HEK293 (cell line): Measurements from ENCODE around the gene INTS6L.

Source experiments
- CTCF ChIA-PET: fragments of 350-600 bp; formaldehyde crosslinking; extraction: SDS; loops from one replicate; lab custom pipeline; 2021; ENCODE audit warnings: antibody characterized with exemption; lab: Yijun Ruan, JAX
- POLR2A ChIA-PET: fragments of 300-600 bp; formaldehyde crosslinking; extraction: SDS; loops from one replicate; lab custom pipeline; 2020; ENCODE audit warnings: antibody characterized with exemption, inconsistent platforms; lab: Yijun Ruan, JAX
- H3K27ac ChIP-seq: fragments of 200-500 bp; sonication (Bioruptor generic); 2 replicates; pipeline ENCODE4 v1.5.1; 2014; ENCODE audit warnings: low read depth, low read length, control low read depth, inconsistent platforms; ENCODE audit errors: extremely low read depth
- H3K36me3 ChIP-seq, 2 experiments: fragments of 200-500 bp in 1 of 2; sonication (Bioruptor generic) in 1 of 2; 1 replicate in 1 of 2; 2 replicates in 1 of 2; pipeline ENCODE4 v1.5.1; 2014 to 2017; ENCODE audit warnings: inconsistent platforms in 2 of 2, low read length in 2 of 2; ENCODE audit not compliant: control insufficient read depth in 2 of 2, insufficient read depth in 1 of 2
- H3K4me1 ChIP-seq: fragments of 200-500 bp; sonication (Bioruptor generic); 2 replicates; pipeline ENCODE4 v1.5.1; 2014; ENCODE audit warnings: mild to moderate bottlenecking, low read length, inconsistent platforms; ENCODE audit not compliant: control insufficient read depth, insufficient read depth
- H3K4me3 ChIP-seq: 2 replicates; pipeline ENCODE4 v1.5.1; 2011; ENCODE audit warnings: low read depth, mild to moderate bottlenecking, control low read depth, low read length, moderate library complexity
- H3K9me3 ChIP-seq: fragments of 200-500 bp; sonication (Bioruptor generic); 2 replicates; pipeline ENCODE4 v1.5.1; 2014; ENCODE audit warnings: low read depth, low read length, inconsistent platforms; ENCODE audit not compliant: control insufficient read depth, insufficient read depth
- GLIS1 ChIP-seq: fragments of 450-650 bp; formaldehyde crosslinking; IDR thresholded peaks from 2 replicates; pipeline ENCODE4 v1.5.1; 2016; ENCODE audit warnings: missing biosample characterization, missing genetic modification characterization
- IKZF3 ChIP-seq: fragments of 450-650 bp; IDR thresholded peaks from 2 replicates; pipeline ENCODE4 v1.5.0; 2018; ENCODE audit warnings: missing biosample characterization, mild to moderate bottlenecking, missing genetic modification characterization, moderate library complexity
- MEIS1 ChIP-seq: sonication (generic); formaldehyde crosslinking; IDR thresholded peaks from 2 replicates; pipeline ENCODE4 v1.8.1; 2022; ENCODE audit warnings: missing genetic modification reagents, mild to moderate bottlenecking, borderline replicate concordance
- PRDM1 ChIP-seq: fragments of 450-650 bp; formaldehyde crosslinking; IDR thresholded peaks from 2 replicates; pipeline ENCODE4; 2016; ENCODE audit warnings: missing biosample characterization, missing genetic modification characterization
- PRDM2 ChIP-seq: fragments of 450-650 bp; formaldehyde crosslinking; IDR thresholded peaks from 2 replicates; pipeline ENCODE4 v1.5.1; 2016; ENCODE audit warnings: missing biosample characterization, missing genetic modification characterization, borderline replicate concordance
- YY2 ChIP-seq: fragments of 450-650 bp; formaldehyde crosslinking; IDR thresholded peaks from 2 replicates; pipeline ENCODE4 v1.5.1; 2016; ENCODE audit warnings: missing biosample characterization, missing genetic modification characterization
- ZBTB17 ChIP-seq: fragments of 450-650 bp; formaldehyde crosslinking; IDR thresholded peaks from 2 replicates; pipeline ENCODE4 v1.5.1; 2016; ENCODE audit warnings: missing biosample characterization, missing genetic modification characterization
- ZBTB26 ChIP-seq: fragments of 450-650 bp; formaldehyde crosslinking; optimal IDR thresholded peaks from 2 replicates; pipeline ENCODE3; 2016; ENCODE audit warnings: missing biosample characterization, mild to moderate bottlenecking, missing genetic modification characterization
- ZBTB48 ChIP-seq: fragments of 450-650 bp; formaldehyde crosslinking; IDR thresholded peaks from 2 replicates; pipeline ENCODE4 v1.5.1; 2016; ENCODE audit warnings: missing biosample characterization, missing genetic modification characterization
- ZFHX2 ChIP-seq: fragments of 450-650 bp; formaldehyde crosslinking; conservative IDR thresholded peaks from 2 replicates; pipeline ENCODE4 v1.5.1; 2016; ENCODE audit warnings: missing biosample characterization, missing genetic modification characterization
- ZFP37 ChIP-seq: fragments of 450-650 bp; formaldehyde crosslinking; IDR thresholded peaks from 2 replicates; pipeline ENCODE4 v1.5.1; 2016; ENCODE audit warnings: missing biosample characterization, missing genetic modification characterization
- ZFP41 ChIP-seq: fragments of 450-650 bp; formaldehyde crosslinking; IDR thresholded peaks from 2 replicates; pipeline ENCODE4 v1.5.1; 2016; ENCODE audit warnings: missing biosample characterization, missing genetic modification characterization, borderline replicate concordance
- ZFP69B ChIP-seq: fragments of 450-650 bp; formaldehyde crosslinking; IDR thresholded peaks from 2 replicates; pipeline ENCODE4 v1.5.1; 2016; ENCODE audit warnings: missing biosample characterization, missing genetic modification characterization
- ZNF239 ChIP-seq: fragments of 450-650 bp; formaldehyde crosslinking; IDR thresholded peaks from 2 replicates; pipeline ENCODE4 v1.5.1; 2016; ENCODE audit warnings: missing biosample characterization, missing genetic modification characterization
- ZNF292 ChIP-seq: fragments of 450-650 bp; formaldehyde crosslinking; IDR thresholded peaks from 2 replicates; pipeline ENCODE4 v1.5.1; 2016; ENCODE audit warnings: low read depth, missing biosample characterization, missing genetic modification characterization, borderline replicate concordance
- ZNF311 ChIP-seq: fragments of 450-650 bp; formaldehyde crosslinking; IDR thresholded peaks from 2 replicates; pipeline ENCODE4 v1.5.1; 2017; ENCODE audit warnings: missing biosample characterization, missing genetic modification characterization, borderline replicate concordance
- ZNF341 ChIP-seq: fragments of 450-650 bp; formaldehyde crosslinking; IDR thresholded peaks from 2 replicates; pipeline ENCODE4; 2016; ENCODE audit warnings: low read depth, missing biosample characterization, missing genetic modification characterization
- ZNF426 ChIP-seq: fragments of 450-650 bp; formaldehyde crosslinking; IDR thresholded peaks from 2 replicates; pipeline ENCODE4 v1.5.1; 2017; ENCODE audit warnings: missing biosample characterization, missing genetic modification characterization, mild to moderate bottlenecking, inconsistent platforms, moderate library complexity
- ZNF473 ChIP-seq: fragments of 450-650 bp; formaldehyde crosslinking; IDR thresholded peaks from 2 replicates; pipeline ENCODE4 v1.5.1; 2017; ENCODE audit warnings: missing biosample characterization, missing genetic modification characterization
- ZNF529 ChIP-seq: fragments of 450-650 bp; formaldehyde crosslinking; IDR thresholded peaks from 2 replicates; pipeline ENCODE4 v1.5.1; 2017; ENCODE audit warnings: missing genetic modification characterization, missing biosample characterization; ENCODE audit not compliant: insufficient replicate concordance
- ZNF585B ChIP-seq: fragments of 450-650 bp; formaldehyde crosslinking; IDR thresholded peaks from 2 replicates; pipeline ENCODE4 v1.5.1; 2016; ENCODE audit warnings: missing biosample characterization, missing genetic modification characterization
- ZNF658 ChIP-seq: fragments of 450-650 bp; formaldehyde crosslinking; IDR thresholded peaks from 2 replicates; pipeline ENCODE4; 2016; ENCODE audit warnings: missing biosample characterization, missing genetic modification characterization
- ZNF76 ChIP-seq: fragments of 450-650 bp; formaldehyde crosslinking; IDR thresholded peaks from 2 replicates; pipeline ENCODE4; 2016; ENCODE audit warnings: low read depth, missing biosample characterization, missing genetic modification characterization, borderline replicate concordance
- ZNF837 ChIP-seq: fragments of 450-650 bp; formaldehyde crosslinking; IDR thresholded peaks from 2 replicates; pipeline ENCODE4 v1.5.1; 2016; ENCODE audit warnings: missing biosample characterization, missing genetic modification characterization
- ZSCAN4 ChIP-seq: fragments of 450-650 bp; formaldehyde crosslinking; IDR thresholded peaks from 2 replicates; pipeline ENCODE4 v1.5.1; 2017; ENCODE audit warnings: missing biosample characterization, missing genetic modification characterization
- TF ChIP-seq, protein P1 (sequence below): fragments of 450-650 bp; formaldehyde crosslinking; IDR thresholded peaks from 2 replicates; pipeline ENCODE4 v1.5.1; 2016; ENCODE audit warnings: missing biosample characterization, missing genetic modification characterization, borderline replicate concordance
- TF ChIP-seq, protein P2 (sequence below): fragments of 450-650 bp; formaldehyde crosslinking; IDR thresholded peaks from 2 replicates; pipeline ENCODE4 v1.5.1; 2016; ENCODE audit warnings: missing biosample characterization, missing genetic modification characterization

INTS6L gene

GRCh38 chrX:135477576-135477975, 42.9 kb upstream of the INTS6L start (continued):
- TF ChIP-seq GLIS1 (tag by site-specific recombination) = 0 out of 2 replicates have a peak, but pooled peaks have one; percentile 11
- 0 out of 2 replicates have a peak, but pooled peaks have one; percentile 24 for TF ChIP-seq ZFP69B
- TF ChIP-seq ZBTB48 (tag by site-specific recombination) = no peak
- TF ChIP-seq ZNF341 (tag by site-specific recombination) = no peak
- TF ChIP-seq ZFP37 (tag by site-specific recombination) = no peak
- peak; percentile 86 for TF ChIP-seq ZBTB17
- TF ChIP-seq ZNF426 = no peak
- TF ChIP-seq ZSCAN4 (tag by site-specific recombination) = peak; percentile 88
- TF ChIP-seq ZFP41 (tag by site-specific recombination) = no peak
- no peak for TF ChIP-seq ZNF585B (tag by site-specific recombination)
- TF ChIP-seq ZFHX2 (tag by site-specific recombination) = 0 out of 2 replicates have a peak, but pooled peaks have one; percentile 14
- TF ChIP-seq ZNF473 (tag by site-specific recombination) = no peak
- TF ChIP-seq ZNF311 (tag by site-specific recombination) = no peak
- 0 out of 2 replicates have a peak, but pooled peaks have one; percentile 9 for TF ChIP-seq IKZF3 (tag by site-specific recombination)
- TF ChIP-seq, protein P1, sequence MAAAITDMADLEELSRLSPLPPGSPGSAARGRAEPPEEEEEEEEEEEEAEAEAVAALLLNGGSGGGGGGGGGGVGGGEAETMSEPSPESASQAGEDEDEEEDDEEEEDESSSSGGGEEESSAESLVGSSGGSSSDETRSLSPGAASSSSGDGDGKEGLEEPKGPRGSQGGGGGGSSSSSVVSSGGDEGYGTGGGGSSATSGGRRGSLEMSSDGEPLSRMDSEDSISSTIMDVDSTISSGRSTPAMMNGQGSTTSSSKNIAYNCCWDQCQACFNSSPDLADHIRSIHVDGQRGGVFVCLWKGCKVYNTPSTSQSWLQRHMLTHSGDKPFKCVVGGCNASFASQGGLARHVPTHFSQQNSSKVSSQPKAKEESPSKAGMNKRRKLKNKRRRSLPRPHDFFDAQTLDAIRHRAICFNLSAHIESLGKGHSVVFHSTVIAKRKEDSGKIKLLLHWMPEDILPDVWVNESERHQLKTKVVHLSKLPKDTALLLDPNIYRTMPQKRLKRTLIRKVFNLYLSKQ (tag by site-specific recombination) = no peak
- TF ChIP-seq MEIS1 (CRISPR knock-in tag) = no peak
- no peak for TF ChIP-seq YY2
- no peak for TF ChIP-seq PRDM1
- TF ChIP-seq ZNF658 (tag by site-specific recombination) = no peak
- no peak for TF ChIP-seq ZNF76
- TF ChIP-seq ZNF529 (tag by site-specific recombination) = no peak
- no peak for TF ChIP-seq ZNF292 (tag by site-specific recombination)

GRCh38 chrX:135480076-135480475, 40.4 kb upstream of the INTS6L start:
- H3K9me3 ChIP-seq = no peaks in the 10 kb centered on the region
- H3K4me3 ChIP-seq = no peak overlapping the region
- no peaks in the 10 kb centered on the region for H3K36me3 ChIP-seq
- CTCF ChIA-PET = interaction anchor here (0.7 to 1.3 kb wide), 4 partner anchors 21 to 515 kb away, joined by 3 to 4 read pairs (median 3); no protein-coding TSS in a partner anchor
- H3K4me1 ChIP-seq = no peaks in the 10 kb centered on the region
- POLR2A ChIA-PET = no interaction called here
- no peak overlapping the region for H3K27ac ChIP-seq
- no peak for TF ChIP-seq ZNF837 (tag by site-specific recombination)
- no peak for TF ChIP-seq ZNF239 (tag by site-specific recombination)
- TF ChIP-seq, protein P2, sequence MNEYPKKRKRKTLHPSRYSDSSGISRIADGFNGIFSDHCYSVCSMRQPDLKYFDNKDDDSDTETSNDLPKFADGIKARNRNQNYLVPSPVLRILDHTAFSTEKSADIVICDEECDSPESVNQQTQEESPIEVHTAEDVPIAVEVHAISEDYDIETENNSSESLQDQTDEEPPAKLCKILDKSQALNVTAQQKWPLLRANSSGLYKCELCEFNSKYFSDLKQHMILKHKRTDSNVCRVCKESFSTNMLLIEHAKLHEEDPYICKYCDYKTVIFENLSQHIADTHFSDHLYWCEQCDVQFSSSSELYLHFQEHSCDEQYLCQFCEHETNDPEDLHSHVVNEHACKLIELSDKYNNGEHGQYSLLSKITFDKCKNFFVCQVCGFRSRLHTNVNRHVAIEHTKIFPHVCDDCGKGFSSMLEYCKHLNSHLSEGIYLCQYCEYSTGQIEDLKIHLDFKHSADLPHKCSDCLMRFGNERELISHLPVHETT (tag by site-specific recombination) = no peak
- TF ChIP-seq ZBTB26 (tag by site-specific recombination) = no peak
- no peak for TF ChIP-seq ZNF426
- TF ChIP-seq PRDM2 = no peak
